MG63 (cell line): ENCODE measurements around the gene PBX1. TPM values are rescaled to one million over a fixed set of nuclear protein-coding genes. Genes with fewer than 3 reads are reported as not detected.

Experiments
- DNase-seq: peaks from one replicate; pipeline ENCODE4 v3.0.0-alpha.2; 2020
- H3K27me3 ChIP-seq: fragments of 250-450 bp; sonication (Bioruptor Pico); 2 replicates; pipeline ENCODE4 v1.5.1; 2020; ENCODE audit warnings: mild to moderate bottlenecking, moderate library complexity
- H3K36me3 ChIP-seq: fragments of 250-450 bp; sonication (Bioruptor Pico); 2 replicates; pipeline ENCODE4 v1.5.1; 2020; ENCODE audit warnings: mild to moderate bottlenecking, moderate library complexity
- H3K4me3 ChIP-seq: fragments of 250-450 bp; sonication (Bioruptor Pico); 2 replicates; pipeline ENCODE4 v1.5.1; 2020; ENCODE audit warnings: mild to moderate bottlenecking, moderate library complexity
- H3K9me3 ChIP-seq: fragments of 250-450 bp; sonication (Bioruptor Pico); 2 replicates; pipeline ENCODE4 v1.5.1; 2020; ENCODE audit warnings: mild to moderate bottlenecking, moderate library complexity
- total RNA-seq: library from RNA; depleted of rRNA; stranded (reverse); fragments of >200 nt; shearing (Covaris generic); gene quantifications from 2 replicates; pipeline ENCODE4 v1.2.3, GENCODE V29; 2014; ENCODE audit warnings: low replicate concordance

The PBX1 gene
- total RNA-seq, 1 experiment from 2014 or later: 0.36 TPM

DNA sequence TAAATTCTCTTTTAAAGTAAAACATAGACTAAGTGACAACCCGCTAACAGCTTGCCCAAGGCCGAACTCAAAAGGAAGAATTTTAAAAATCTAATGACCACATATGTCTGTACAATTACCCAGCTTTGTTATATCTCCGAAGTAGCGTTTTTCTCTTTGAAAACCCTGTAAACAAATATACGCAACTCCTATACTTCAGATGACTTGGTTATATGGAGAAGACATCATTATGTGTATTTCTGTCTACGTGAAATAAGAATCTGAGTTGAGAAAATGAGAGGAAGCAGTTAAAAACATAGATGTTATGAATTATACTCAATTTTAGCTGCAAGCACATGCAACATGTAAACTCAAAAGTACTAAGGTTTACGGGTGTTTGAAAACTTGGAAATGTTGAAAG is 2.0 kb downstream of the PBX1 start:
- Histone ChIP-seq H3K27me3 (peaks cover 49% of the 10 kb centered on the region), H3K4me3 (no peak overlapping the region), H3K36me3 (no peaks in the 10 kb centered on the region), H3K9me3 (no peaks in the 10 kb centered on the region)
- no peak for DNase-seq

DNA sequence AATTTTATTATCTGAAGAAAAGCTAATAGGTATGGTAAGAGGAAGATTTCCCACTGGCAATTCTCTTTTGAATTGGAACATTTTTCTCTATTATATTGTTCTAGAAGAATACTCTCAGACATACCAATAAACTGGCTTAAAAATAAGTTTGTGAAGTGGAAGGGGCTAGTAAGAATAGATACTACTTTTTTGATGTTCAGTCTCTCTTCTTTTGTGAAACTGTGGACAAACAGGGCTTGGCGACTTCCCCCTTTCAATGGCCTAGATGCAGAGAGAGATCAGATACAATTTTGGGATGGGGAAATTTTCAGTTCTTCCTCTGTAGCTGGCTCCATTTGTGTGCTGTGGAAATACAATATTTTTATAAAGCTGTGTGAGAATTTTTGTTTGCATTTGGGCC is 2.5 kb downstream of the PBX1 start:
- no peaks in the 10 kb centered on the region for H3K36me3 ChIP-seq
- H3K4me3 ChIP-seq: no peak overlapping the region
- peaks cover 53% of the 10 kb centered on the region for H3K27me3 ChIP-seq
- DNase-seq: no peak
- no peaks in the 10 kb centered on the region for H3K9me3 ChIP-seq

DNA sequence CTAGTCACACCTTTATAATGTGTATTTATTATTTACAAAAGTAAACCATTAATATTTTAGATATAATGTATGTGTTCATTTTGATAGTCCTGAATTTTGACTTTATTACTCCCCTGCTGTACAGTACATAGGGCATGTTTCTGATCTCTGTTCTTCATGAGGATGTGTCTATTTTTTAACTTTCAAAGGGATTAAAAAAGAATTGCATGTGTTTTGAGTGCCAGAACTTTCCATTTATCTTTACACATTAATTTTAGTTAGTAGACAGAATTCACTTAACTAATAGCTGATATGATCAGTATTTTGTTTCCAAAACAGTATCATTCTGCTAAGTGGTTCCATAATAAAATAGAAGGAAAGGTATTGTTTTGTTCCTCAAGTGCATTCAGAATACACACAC is 3.1 kb downstream of the PBX1 start:
- no peak for DNase-seq
- H3K4me3 ChIP-seq: no peak overlapping the region
- H3K27me3 ChIP-seq: peaks cover 53% of the 10 kb centered on the region
- H3K36me3 ChIP-seq: no peaks in the 10 kb centered on the region
- H3K9me3 ChIP-seq: no peaks in the 10 kb centered on the region

DNA sequence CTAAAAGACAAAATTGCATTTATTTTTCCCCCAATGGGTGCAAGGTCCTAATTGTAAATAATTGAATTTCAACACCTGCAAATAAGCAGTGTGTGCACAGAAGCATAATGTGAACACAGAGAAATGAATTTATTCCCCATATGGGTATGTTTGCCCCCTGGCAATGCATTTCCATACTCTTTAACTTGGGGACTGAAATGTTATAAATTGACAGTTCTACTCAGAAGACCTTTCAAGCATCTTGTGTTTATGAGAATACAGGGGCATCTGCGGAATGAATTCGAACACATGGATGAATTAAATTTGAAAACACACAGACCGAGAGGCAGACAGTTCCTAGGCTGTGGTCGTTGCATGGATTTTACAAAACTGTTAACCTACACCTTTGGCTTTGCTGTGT is 3.5 kb downstream of the PBX1 start:
- Histone ChIP-seq H3K9me3 (no peaks in the 10 kb centered on the region), H3K27me3 (peaks cover 53% of the 10 kb centered on the region), H3K36me3 (no peaks in the 10 kb centered on the region), H3K4me3 (no peak overlapping the region)
- no peak for DNase-seq

DNA sequence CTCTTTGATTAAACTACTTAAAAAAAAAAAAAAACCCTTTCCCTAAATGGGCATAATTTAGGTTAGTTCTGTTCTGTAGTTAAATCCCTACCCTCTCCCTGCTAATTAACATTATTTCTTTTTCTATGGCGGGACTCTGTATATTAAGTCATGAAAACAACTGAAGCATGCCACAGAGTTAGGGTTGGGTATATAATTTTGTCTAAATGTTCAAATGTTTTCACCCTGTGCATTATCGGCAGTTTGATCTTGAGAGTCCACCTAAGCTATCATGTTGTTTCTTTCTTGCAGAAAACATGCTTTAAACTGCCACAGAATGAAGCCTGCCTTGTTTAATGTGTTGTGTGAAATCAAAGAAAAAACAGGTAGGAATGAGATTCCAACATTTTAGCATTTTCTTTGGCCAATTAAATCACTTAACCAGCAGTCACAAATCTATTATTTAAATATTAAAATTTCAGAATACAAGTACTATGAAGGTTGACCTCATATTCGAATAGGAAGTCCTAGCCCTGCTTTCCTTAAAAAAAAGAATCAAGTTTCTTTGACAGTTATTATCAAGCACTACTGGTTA is 4.0 kb downstream of the PBX1 start:
- no peak for DNase-seq
- no peak overlapping the region for H3K4me3 ChIP-seq
- no peaks in the 10 kb centered on the region for H3K36me3 ChIP-seq
- peaks cover 53% of the 10 kb centered on the region for H3K27me3 ChIP-seq
- no peaks in the 10 kb centered on the region for H3K9me3 ChIP-seq

DNA sequence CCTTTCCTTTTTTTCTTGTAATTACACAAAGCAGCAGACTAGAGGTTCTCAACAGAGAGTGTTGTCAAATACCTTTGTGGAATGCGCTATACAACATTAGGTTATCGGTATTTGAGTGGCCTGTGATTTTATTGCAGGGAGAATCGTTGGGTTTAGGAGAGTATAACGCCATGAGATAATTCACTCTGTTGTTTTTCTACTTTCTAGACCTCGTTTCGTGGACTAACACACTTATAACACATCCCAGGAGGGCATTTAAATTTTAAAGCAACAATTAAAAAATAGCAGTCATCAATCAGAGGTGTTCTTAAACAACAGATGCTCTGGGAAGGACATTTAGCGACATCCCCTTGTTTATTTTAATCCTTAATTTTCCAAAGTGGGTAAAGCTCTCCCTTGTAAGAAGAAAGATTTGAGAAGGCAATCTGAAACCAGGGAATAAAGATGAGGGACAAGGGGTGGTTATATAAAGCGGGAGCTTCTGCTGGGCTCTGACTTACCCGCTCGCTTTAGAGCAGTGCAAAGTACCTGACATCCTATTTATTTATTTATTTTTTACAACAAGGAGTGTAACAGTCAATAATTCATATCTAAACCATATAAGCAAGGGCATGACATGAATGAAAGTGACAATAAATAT is 4.9 kb downstream of the PBX1 start:
- Histone ChIP-seq H3K27me3 (peaks cover 57% of the 10 kb centered on the region), H3K4me3 (no peak overlapping the region), H3K9me3 (no peaks in the 10 kb centered on the region), H3K36me3 (no peaks in the 10 kb centered on the region)
- DNase-seq: no peak

DNA sequence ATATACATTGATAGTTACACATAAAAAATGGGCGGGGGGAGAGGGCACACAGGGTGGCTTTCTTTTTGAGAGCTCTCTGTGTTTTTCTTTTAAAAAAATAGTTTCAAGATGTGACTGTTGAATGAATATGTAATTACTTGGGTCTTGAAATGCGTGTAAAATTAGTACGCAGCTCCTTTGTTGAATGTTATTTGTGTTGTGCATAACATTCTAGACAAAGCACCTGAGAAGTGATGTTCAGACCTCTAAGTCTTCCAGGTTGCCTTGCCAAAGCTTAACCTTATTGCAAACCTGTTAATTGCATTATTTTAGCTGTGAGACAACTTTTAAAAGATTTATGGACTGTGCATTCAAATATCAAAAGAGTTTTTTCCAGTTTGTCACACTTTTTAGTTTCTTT is 5.4 kb downstream of the PBX1 start:
- H3K9me3 ChIP-seq: no peaks in the 10 kb centered on the region
- peaks cover 57% of the 10 kb centered on the region for H3K27me3 ChIP-seq
- no peak overlapping the region for H3K4me3 ChIP-seq
- DNase-seq: no peak
- H3K36me3 ChIP-seq: no peaks in the 10 kb centered on the region

DNA sequence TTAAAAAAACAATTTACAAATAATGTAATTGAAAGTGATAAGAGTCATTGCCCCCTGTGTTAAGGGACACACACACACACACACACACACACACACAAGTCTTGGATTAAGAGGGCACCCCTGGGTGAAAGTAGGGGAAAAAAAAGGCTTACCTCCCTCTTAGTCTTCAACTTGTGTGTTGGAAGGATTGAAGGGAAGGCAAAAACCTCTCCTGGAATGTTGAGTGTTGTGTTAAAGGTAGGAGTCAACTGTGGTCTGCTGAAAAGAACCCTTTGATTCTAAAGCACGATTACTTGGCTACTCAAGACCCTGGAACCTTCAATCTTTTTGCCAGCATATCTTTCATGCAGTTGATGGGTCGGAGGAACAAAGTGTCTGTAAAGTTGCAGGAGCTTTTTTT is 6.4 kb downstream of the PBX1 start:
- H3K4me3 ChIP-seq: no peak overlapping the region
- no peak for DNase-seq

DNA sequence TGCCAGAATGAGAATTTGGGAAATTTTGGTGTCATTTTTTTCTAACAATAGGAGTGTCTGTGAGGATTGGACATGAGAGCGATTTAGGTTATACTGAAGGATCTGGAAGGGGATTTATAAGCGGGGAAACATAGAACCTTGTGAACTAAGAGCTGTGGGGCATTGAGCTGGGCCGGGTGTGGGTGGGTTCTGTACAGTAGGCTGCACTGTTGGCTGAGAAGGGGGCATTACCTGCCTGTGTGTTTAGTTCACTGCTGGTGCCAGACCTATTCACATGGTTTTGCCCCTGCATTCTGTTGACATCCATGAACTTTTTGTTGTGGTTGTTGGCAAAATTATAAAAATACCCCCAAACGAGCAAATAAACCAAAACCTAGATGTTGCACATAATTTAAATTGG is 8.8 kb downstream of the PBX1 start:
- DNase-seq: no peak

More for the DNA sequence above, 6.4 kb downstream of the PBX1 start:
- no peaks in the 10 kb centered on the region for H3K36me3 ChIP-seq
- H3K9me3 ChIP-seq: no peaks in the 10 kb centered on the region
- H3K27me3 ChIP-seq: peaks cover 52% of the 10 kb centered on the region

DNA sequence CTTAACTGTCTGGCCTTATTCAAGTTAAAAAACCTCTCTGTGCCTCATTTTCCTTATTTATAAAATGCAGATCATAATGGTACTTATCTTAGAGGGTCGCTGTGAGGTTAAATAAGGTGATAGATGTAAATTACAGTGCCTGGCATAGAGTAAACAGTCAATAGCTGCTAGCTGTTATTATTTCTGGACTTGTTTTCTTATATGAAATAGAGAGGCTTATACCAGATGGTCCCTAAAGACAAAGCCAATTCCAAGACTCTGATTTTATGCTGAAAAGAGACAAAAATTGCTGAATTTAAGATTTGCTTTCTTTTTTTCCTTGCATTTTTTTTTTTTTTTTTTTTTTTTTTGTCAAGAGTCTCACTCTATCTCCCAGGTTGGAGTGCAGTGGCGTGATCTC is 10.3 kb downstream of the PBX1 start:
- Histone ChIP-seq H3K4me3 (no peak overlapping the region), H3K27me3 (peaks cover 14% of the 10 kb centered on the region), H3K36me3 (no peaks in the 10 kb centered on the region), H3K9me3 (no peaks in the 10 kb centered on the region)
- DNase-seq: no peak

More for the DNA sequence above, 8.8 kb downstream of the PBX1 start:
- Histone ChIP-seq H3K36me3 (no peaks in the 10 kb centered on the region), H3K27me3 (peaks cover 28% of the 10 kb centered on the region), H3K4me3 (no peak overlapping the region), H3K9me3 (no peaks in the 10 kb centered on the region)

DNA sequence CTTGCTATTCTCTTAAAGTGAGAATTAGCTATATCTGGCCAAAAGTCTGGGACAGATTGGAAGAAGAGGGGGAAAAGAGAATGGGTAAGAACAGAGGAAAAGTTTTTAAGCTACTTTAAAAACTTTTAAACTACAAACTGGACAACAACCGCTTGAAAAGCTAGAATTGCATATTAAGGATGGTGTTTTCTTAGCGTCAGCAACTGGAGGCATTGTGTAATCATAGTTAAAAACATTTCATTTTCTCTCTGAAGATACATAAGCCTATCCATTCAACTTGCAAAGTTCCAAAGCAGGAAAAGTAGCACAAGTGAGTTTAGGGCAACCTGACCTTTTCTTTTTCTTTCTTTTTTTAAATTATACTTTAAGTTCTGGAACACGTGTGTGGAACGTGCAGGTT is 10.9 kb downstream of the PBX1 start:
- H3K27me3 ChIP-seq: peaks cover 11% of the 10 kb centered on the region
- DNase-seq: no peak

DNA sequence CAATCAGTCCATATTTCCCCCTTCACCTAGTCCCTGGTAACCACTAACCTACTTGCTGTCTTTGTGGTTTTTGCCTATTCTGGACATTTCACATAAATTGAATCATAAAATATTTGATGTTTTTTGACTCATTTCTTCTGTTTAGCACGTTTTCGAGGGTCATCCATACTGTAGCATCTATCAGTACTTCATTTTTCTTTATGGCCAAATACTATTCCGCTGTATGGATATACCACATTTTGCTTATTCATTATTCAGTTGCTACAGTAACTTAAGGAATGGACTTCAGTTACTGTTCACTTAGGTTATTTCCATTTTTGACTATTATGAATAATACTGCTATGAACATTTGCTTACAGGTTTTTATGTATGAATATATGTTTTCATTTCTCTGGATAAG is 12.3 kb downstream of the PBX1 start:
- H3K9me3 ChIP-seq: no peaks in the 10 kb centered on the region
- H3K27me3 ChIP-seq: peaks cover 4% of the 10 kb centered on the region
- no peak overlapping the region for H3K4me3 ChIP-seq
- H3K36me3 ChIP-seq: no peaks in the 10 kb centered on the region
- no peak for DNase-seq

More for the DNA sequence above, 10.9 kb downstream of the PBX1 start:
- H3K9me3 ChIP-seq: no peaks in the 10 kb centered on the region
- H3K36me3 ChIP-seq: no peaks in the 10 kb centered on the region
- H3K4me3 ChIP-seq: no peak overlapping the region

DNA sequence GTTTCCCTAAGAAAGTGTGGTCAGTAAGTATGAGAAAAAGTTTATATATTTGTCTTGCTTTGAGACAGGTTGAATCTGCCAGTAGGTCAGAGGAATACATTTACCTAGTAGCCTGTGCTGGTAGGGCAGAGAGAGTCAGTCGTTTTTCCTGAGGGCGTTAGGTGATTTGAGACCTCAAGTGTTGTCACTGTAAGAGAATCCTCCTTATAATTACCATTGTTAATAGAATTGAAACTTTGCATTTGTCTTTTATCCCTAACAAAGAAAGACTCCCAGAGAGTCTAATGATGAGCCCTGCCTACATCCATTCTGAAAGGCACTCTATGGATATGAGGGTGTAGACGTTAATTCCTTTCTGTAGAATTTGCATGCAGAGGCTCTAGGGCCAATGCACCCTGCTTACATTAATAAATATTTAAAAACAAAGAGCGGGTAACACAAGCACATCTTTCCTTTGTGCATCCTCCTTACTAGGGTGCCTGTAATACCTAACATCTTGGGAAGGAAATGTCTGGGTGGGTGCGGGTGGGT is 16.4 kb downstream of the PBX1 start:
- Histone ChIP-seq H3K36me3 (no peaks in the 10 kb centered on the region), H3K4me3 (no peak overlapping the region), H3K27me3 (no peaks in the 10 kb centered on the region), H3K9me3 (no peaks in the 10 kb centered on the region)
- no peak for DNase-seq

DNA sequence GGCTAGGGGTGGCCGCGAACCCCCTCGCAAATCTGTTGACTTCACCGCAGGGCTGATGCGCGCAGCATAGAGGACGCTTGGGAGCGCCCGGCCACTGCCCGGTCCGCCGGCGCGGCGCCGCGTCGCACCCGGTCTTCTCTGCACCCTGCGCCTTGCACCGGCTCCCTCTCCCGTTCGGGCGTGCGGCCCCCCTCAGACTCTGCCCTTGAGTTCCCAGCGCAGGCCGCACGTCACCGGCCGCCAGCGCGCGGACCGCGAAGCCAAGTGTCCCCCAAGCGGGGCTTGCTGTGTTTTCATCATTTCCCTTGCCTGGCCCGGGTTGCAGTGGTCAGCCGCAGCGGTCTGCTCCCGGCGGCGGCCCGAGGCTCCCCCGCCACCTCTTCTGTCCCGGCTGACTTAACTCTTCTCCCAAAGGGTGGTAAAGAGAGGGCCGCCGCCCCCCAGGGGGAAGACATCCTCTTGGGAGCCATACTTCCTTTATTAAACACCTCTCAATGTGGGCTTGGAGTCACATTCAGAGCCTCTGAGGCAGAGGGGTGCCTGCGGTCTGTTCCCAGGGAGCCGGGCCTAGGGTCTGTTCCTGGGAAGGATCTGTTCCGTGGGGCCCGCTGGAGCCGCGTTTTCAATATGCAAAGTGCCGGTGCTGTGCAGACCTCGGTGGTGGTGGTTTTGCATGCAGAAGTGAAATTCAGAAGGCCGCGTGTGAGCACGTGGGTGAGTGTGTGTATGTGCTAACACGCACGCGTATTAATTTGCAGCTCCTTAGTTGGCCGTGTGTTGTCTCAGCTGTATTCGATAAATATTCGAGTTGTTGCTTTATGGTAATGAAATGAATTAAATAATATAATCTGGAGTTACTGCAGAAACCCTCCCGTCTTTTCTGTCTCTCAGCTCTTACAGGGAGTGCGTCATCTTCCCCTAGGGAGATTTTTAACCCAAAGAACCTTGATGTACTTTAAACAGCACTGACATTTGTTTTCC is 17.6 kb downstream of the PBX1 start:
- Histone ChIP-seq H3K36me3 (no peaks in the 10 kb centered on the region), H3K9me3 (no peaks in the 10 kb centered on the region), H3K4me3 (no peak overlapping the region), H3K27me3 (no peaks in the 10 kb centered on the region)
- no peak for DNase-seq

DNA sequence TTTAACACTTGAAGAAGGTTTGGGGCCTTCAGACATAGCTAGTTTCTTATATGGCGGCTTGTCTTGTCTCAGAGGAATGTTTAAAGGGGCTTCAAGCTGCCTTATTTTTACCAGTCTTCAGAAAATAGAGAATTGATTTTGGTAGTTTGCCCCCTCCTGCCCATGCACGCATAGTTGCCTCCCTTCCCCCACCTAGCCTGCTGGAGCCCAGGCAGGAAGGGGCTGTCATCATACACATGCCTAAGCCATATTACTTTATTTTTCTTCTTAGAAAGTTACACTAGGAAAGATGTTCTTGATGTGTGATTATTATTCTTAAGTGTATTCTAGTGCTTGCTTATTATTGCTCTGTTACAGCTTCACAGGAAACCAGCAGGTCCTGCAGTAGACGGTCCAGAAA is 18.3 kb downstream of the PBX1 start:
- Histone ChIP-seq H3K27me3 (no peaks in the 10 kb centered on the region), H3K4me3 (no peak overlapping the region), H3K9me3 (no peaks in the 10 kb centered on the region), H3K36me3 (no peaks in the 10 kb centered on the region)
- DNase-seq: no peak

DNA sequence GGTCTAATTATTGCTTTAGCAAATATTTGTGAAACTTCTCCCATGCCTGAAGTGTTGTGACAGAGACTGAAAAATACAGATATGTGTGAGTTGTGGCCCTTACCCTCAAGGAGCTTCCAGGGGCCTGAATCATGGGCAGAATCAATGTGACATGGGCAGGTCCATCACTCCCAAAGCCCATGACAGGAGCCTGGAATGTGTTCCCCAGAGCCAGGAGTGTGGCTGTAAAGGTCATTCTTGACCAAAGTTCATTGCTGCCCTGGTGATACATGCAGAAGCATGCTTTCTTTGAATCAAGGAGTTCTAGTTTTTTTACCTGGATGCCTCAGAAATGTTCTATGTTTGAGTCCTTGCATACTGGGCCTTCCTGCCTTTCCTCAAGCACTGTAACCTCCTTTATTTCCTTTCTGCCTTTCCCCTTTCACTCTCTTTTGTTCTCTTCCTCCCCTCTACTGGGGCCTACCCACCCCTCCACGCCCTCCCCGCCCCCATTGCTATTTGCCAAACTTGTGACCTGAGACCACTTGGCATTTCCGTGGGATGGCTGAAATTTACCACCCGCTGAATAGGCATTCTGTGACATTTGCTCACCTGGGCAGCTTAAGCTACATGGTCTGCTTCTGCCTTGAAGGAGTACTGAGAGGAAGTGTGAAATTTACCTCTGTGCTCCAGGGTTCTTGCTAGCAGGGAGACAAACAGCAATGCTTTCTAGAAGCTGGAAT is 19.7 kb downstream of the PBX1 start:
- no peaks in the 10 kb centered on the region for H3K36me3 ChIP-seq
- H3K27me3 ChIP-seq: no peaks in the 10 kb centered on the region
- no peak for DNase-seq
- no peak overlapping the region for H3K4me3 ChIP-seq
- no peaks in the 10 kb centered on the region for H3K9me3 ChIP-seq

DNA sequence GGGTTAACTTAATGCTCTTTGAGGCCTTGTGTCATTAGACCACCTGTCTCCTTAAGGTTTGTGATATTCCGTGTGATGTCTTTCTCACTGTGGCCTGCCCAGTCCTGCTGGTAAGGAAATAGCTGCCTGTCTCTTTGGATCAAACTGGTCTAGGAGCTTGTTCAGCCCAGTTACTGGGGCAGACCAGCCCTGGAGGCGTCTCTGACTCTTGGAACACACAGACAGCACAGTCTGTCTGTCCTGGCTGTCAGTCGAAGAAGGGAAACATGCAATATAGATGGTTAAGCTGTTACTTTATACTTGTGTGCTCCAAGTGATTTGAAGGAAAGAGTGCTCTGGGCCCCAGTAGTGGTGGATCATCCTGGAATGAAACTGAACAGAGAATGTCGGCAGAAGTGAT is 20.4 kb downstream of the PBX1 start:
- H3K27me3 ChIP-seq: no peaks in the 10 kb centered on the region

More for the DNA sequence above, 20.4 kb downstream of the PBX1 start:
- Histone ChIP-seq H3K4me3 (no peak overlapping the region), H3K36me3 (no peaks in the 10 kb centered on the region), H3K9me3 (no peaks in the 10 kb centered on the region)
- DNase-seq: no peak
